Activated CD4-positive, alpha-beta memory T cell treated with anti-CD3 and anti-CD28 coated beads for 36 hours (primary cell): ENCODE results near the gene HNRNPUL1. TPM values are rescaled to one million over a fixed set of nuclear protein-coding genes. Genes with fewer than 3 reads are reported as not detected.
"Not testable (repeated sequence)": the region's sequence is repeated elsewhere in the genome, so short reads cannot be mapped to it uniquely, and the experiment has no call there.

ENCODE experiments used
- CTCF ChIA-PET: fragments of 350-600 bp; sonication (Branson Sonifier 250); formaldehyde crosslinking; loops from one replicate; lab custom pipeline; 2021; ENCODE audit warnings: antibody characterized with exemption, inconsistent platforms; lab: Charles Lee
- POLR2A ChIA-PET: fragments of 350-600 bp; sonication (Branson Sonifier 250); formaldehyde crosslinking; loops from one replicate; lab custom pipeline; 2021; ENCODE audit warnings: antibody characterized with exemption; lab: Charles Lee
- DNase-seq: peaks from one replicate; pipeline ENCODE4 v3.0.0-alpha.2; 2020
- H3K27ac Mint-ChIP-seq: one replicate; pipeline ENCODE4 v1.8.0; 2021; ENCODE audit warnings: mixed read lengths
- H3K27me3 Mint-ChIP-seq: one replicate; pipeline ENCODE4 v1.8.0; 2021; ENCODE audit warnings: mixed read lengths
- H3K36me3 Mint-ChIP-seq: one replicate; pipeline ENCODE4 v1.8.0; 2021; ENCODE audit warnings: mixed read lengths
- H3K4me1 Mint-ChIP-seq: one replicate; pipeline ENCODE4 v1.8.0; 2021; ENCODE audit warnings: low read depth, mixed read lengths
- H3K4me3 Mint-ChIP-seq: one replicate; pipeline ENCODE4 v1.8.0; 2021; ENCODE audit warnings: mild to moderate bottlenecking, mixed read lengths
- H3K9me3 Mint-ChIP-seq: one replicate; pipeline ENCODE4 v1.8.0; 2021; ENCODE audit warnings: mixed read lengths
- intact Hi-C: fragments of 100-400 bp; cut with micrococcal nuclease; formaldehyde crosslinking; loops from one replicate; pipeline ENCODE4 v1.15.1; 2023
- total RNA-seq, 2 experiments: library from RNA; stranded (reverse); gene quantifications; one replicate each; pipeline ENCODE4 v1.2.3, GENCODE V29; 2021

HNRNPUL1 gene
- total RNA-seq, 2 experiments from 2014 or later, result 290 to 295 TPM

GRCh38 chr19:41330946-41331678, 66.9 kb downstream of the HNRNPUL1 start:
- Mint-ChIP-seq H3K27ac (peak overlapping the region; percentile 6), H3K9me3 (no peaks in the 10 kb centered on the region), H3K36me3 (peaks cover 50% of the 10 kb centered on the region), H3K4me1 (peaks cover 54% of the 10 kb centered on the region), H3K27me3 (no peaks in the 10 kb centered on the region), H3K4me3 (no peak overlapping the region)
- CTCF ChIA-PET, result interaction anchor here (1.2 kb wide), 1 partner anchor 20 kb away, joined by 4 read pairs; no protein-coding TSS in a partner anchor
- no peak for DNase-seq
- POLR2A ChIA-PET, result interaction anchor here (1.6 kb wide), 1 partner anchor 21 kb away, joined by 5 read pairs; no protein-coding TSS in a partner anchor
- intact Hi-C loops, result no loop called here

DNA sequence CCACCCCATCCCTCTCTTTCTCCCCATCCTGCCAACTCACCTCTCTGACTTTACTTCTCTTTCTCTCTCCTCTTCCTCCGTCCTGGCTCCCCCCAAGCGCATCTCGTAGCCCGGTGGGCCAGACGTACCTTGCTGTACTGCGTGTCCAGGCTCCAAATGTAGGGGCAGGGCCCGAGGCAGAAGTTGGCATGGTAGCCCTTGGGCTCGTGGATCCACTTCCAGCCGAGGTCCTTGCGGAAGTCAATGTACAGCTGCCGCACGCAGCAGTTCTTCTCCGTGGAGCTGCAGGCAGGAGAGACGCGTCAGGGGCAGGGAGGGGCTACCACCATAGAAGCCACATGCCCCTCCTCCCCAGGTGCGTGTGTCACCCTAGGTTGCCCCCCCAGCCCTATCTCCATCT, 67.8 kb downstream of the HNRNPUL1 start:
- H3K27me3 Mint-ChIP-seq, result no peaks in the 10 kb centered on the region
- ChIA-PET POLR2A (interaction anchor here (1.6 kb wide), 1 partner anchor 20 kb away, joined by 5 read pairs; no protein-coding TSS in a partner anchor), CTCF (interaction anchor here (1.2 kb wide), 1 partner anchor 19 kb away, joined by 4 read pairs; no protein-coding TSS in a partner anchor)
- no peak overlapping the region for H3K4me3 Mint-ChIP-seq
- no peak overlapping the region for H3K27ac Mint-ChIP-seq
- intact Hi-C loops, result no loop called here
- H3K4me1 Mint-ChIP-seq, result peaks cover 45% of the 10 kb centered on the region
- H3K36me3 Mint-ChIP-seq, result peaks cover 48% of the 10 kb centered on the region
- DNase-seq, result no peak
- no peaks in the 10 kb centered on the region for H3K9me3 Mint-ChIP-seq

GRCh38 chr19:41332468-41332867, 68.3 kb downstream of the HNRNPUL1 start:
- no peak for DNase-seq
- intact Hi-C loops, result no loop called here
- Mint-ChIP-seq H3K9me3 (no peaks in the 10 kb centered on the region), H3K27me3 (no peaks in the 10 kb centered on the region), H3K4me1 (peaks cover 44% of the 10 kb centered on the region), H3K4me3 (no peak overlapping the region), H3K36me3 (peaks cover 47% of the 10 kb centered on the region), H3K27ac (no peak overlapping the region)
- POLR2A ChIA-PET, result interaction anchor here (1.6 kb wide), 1 partner anchor 19 kb away, joined by 5 read pairs; no protein-coding TSS in a partner anchor
- CTCF ChIA-PET, result interaction anchor here (1.2 kb wide), 1 partner anchor 19 kb away, joined by 4 read pairs; no protein-coding TSS in a partner anchor

- peak overlapping the region; percentile 62 for H3K27ac Mint-ChIP-seq
- intact Hi-C loops, result no loop called here
- DNase-seq, result no peak
- H3K4me1 Mint-ChIP-seq, result peaks cover 31% of the 10 kb centered on the region
- ChIA-PET CTCF (interaction anchor here (1.2 kb wide), 1 partner anchor 34 kb away, joined by 3 read pairs; no protein-coding TSS in a partner anchor), POLR2A (no interaction called here)
- no peaks in the 10 kb centered on the region for H3K27me3 Mint-ChIP-seq
- no peaks in the 10 kb centered on the region for H3K9me3 Mint-ChIP-seq
- H3K36me3 Mint-ChIP-seq, result peaks cover 41% of the 10 kb centered on the region
- H3K4me3 Mint-ChIP-seq, result no peak overlapping the region
These were observed 70.6 kb downstream of the HNRNPUL1 start for GRCh38 chr19:41334793-41335192.

DNA sequence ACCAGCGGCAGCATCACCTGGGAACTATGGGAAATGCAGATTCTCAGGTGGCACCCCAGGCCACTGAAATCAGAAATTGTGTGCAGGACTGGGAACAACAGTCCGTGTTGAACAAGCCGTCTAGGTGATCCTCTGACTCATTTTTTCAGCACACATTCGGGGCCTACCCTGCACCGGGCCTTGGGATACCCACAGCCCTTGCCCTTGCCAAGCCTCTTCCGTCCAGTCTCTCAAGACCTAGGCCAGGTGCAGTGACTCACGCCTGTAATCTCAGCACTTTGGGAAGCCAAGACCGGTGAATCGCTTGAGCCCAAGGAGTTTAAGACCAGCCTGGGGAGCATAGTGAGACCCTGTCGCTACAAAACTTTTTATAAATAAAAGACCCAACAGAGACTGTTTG, 71.3 kb downstream of the HNRNPUL1 start:
- Mint-ChIP-seq H3K27me3 (no peaks in the 10 kb centered on the region), H3K27ac (no peak overlapping the region), H3K9me3 (no peaks in the 10 kb centered on the region), H3K4me3 (no peak overlapping the region), H3K4me1 (peaks cover 31% of the 10 kb centered on the region), H3K36me3 (peaks cover 40% of the 10 kb centered on the region)
- intact Hi-C loops, result no loop called here
- ChIA-PET POLR2A (no interaction called here), CTCF (interaction anchor here (0.9 kb wide), 1 partner anchor 26 kb away, joined by 3 read pairs; the partner anchor contains the start of gene CCDC97)
- no peak for DNase-seq

GRCh38 chr19:41339936-41340335, 75.8 kb downstream of the HNRNPUL1 start:
- Mint-ChIP-seq H3K36me3 (peaks cover 38% of the 10 kb centered on the region), H3K4me3 (no peak overlapping the region)
- CTCF ChIA-PET, result no interaction called here

DNA sequence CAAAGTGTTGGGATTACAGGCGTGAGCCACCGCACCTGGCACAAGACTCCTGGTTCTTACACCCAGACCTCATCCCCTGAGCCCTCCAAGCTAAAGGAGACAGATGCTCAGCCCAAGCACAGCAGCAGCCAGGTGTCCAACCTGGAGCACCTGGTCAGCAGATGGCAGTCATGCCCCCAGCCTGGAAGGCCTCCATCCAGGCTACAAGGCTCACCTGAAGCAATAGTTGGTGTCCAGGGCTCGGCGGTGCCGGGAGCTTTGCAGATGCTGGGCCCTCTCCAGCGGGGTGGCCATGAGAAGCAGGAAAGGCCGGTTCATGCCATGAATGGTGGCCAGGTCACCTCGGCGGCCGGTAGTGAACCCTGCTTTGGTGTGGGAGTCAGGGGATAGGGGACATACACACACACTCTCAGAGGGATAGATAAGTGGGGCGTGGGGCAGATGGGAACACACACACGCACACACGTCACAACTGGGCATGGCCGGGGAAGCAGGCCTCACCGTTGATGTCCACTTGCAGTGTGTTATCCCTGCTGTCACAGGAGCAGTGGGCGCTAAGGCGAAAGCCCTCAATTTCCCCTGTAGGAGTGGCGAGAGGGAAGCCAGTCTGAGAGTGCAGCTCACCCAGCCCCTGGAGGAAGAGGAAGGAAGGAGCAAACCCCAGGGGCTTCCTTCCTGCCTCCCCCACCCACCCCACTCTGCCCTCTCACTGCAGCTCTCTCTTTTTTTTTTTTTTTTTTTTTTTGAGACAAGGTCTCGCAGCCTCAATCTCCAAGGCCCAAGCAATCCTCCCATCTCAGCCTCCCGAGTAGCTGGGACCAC, 77.7 kb downstream of the HNRNPUL1 start:
- ChIA-PET CTCF (interaction anchor here (0.7 to 1.3 kb wide), 2 partner anchors 10 to 79 kb away, joined by 3 read pairs; no protein-coding TSS in a partner anchor), POLR2A (interaction anchor here (0.7 to 1.2 kb wide), 2 partner anchors 15 to 38 kb away, joined by 3 to 4 read pairs; no protein-coding TSS in a partner anchor)
- no peak for DNase-seq
- Mint-ChIP-seq H3K27ac (peak overlapping the region; percentile 45), H3K27me3 (no peaks in the 10 kb centered on the region), H3K36me3 (peaks cover 41% of the 10 kb centered on the region), H3K4me3 (no peak overlapping the region), H3K9me3 (no peaks in the 10 kb centered on the region), H3K4me1 (peaks cover 25% of the 10 kb centered on the region)
- intact Hi-C loops, result no loop called here

More at GRCh38 chr19:41339936-41340335, 75.8 kb downstream of the HNRNPUL1 start:
- no peak for DNase-seq
- no peaks in the 10 kb centered on the region for H3K9me3 Mint-ChIP-seq
- POLR2A ChIA-PET, result no interaction called here
- intact Hi-C loops, result no loop called here
- H3K4me1 Mint-ChIP-seq, result peaks cover 29% of the 10 kb centered on the region
- no peak overlapping the region for H3K27ac Mint-ChIP-seq
- no peaks in the 10 kb centered on the region for H3K27me3 Mint-ChIP-seq

- ChIA-PET CTCF (interaction anchor here (0.9 to 1.1 kb wide), 2 partner anchors 8 to 95 kb away, joined by 3 read pairs; no protein-coding TSS in a partner anchor), POLR2A (no interaction called here)
- Mint-ChIP-seq H3K27me3 (no peaks in the 10 kb centered on the region), H3K9me3 (no peaks in the 10 kb centered on the region), H3K27ac (peak overlapping the region; percentile 1), H3K36me3 (peaks cover 48% of the 10 kb centered on the region), H3K4me3 (no peak overlapping the region), H3K4me1 (peaks cover 31% of the 10 kb centered on the region)
- intact Hi-C loops, result no loop called here
- no peak for DNase-seq
These were observed 80.0 kb downstream of the HNRNPUL1 start for GRCh38 chr19:41344162-41344561.

DNA sequence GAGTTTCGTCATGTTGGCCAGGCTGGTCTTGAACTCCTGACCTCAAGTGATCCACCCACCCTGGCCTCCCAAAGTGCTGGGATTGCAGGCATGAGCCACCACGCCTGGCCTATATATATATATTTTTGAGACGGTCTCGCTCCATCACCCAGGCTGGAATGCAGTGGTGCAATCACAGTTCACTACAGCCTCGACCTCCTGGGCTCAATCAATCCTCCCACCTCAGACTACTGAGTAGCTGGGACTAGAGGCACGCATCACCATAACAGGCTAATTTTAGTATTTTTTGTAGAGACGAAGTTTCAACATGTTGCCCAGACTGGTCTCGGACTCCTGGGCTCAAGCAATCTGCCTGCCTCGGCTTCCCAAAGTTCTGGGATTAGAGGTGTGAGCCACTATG, 82.7 kb downstream of the HNRNPUL1 start:
- H3K9me3 Mint-ChIP-seq, DNase-seq, intact Hi-C loops, H3K27ac Mint-ChIP-seq, H3K4me3 Mint-ChIP-seq, CTCF ChIA-PET, H3K27me3 Mint-ChIP-seq: not testable (repeated sequence)
- peaks cover 49% of the 10 kb centered on the region for H3K36me3 Mint-ChIP-seq
- peaks cover 40% of the 10 kb centered on the region for H3K4me1 Mint-ChIP-seq
- POLR2A ChIA-PET, result interaction anchor here (0.8 kb wide), 1 partner anchor 11 kb away, joined by 6 read pairs; no protein-coding TSS in a partner anchor

DNA sequence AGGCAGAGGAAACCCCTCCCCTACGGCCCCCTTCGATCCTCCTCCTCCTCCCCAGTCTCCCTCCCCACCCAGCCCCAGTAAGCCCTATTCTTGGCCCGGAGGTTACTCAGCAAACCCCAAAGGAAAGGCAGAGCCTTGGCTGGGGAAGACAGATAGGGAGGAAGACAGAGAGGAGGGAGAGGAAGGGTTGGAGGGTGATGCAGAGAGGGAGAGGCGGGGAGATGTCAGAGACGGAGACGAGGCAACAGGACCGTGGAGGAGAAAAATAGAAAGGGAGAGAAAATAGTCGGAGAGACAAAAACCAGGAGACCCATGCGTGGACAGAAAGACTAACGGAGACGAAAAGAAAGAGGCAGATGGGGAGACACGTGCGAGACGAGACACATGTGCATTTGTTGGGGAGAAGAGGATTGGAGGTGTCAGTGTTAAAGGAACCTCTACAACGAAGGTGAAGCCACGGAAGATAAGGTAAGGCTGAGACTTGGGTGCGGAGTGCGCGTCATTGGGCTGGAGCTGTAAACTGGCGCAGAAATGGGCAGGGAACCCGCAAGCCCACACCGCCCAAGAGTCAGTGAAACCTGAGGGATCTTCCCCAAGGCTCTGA, 86.7 kb downstream of the HNRNPUL1 start:
- Mint-ChIP-seq H3K36me3 (peaks cover 39% of the 10 kb centered on the region), H3K9me3 (no peaks in the 10 kb centered on the region), H3K4me1 (peaks cover 36% of the 10 kb centered on the region), H3K27ac (peak overlapping the region; percentile 94), H3K27me3 (no peaks in the 10 kb centered on the region), H3K4me3 (peak overlapping the region; percentile 95)
- POLR2A ChIA-PET, result interaction anchor here (0.6 to 6.6 kb wide), 10 partner anchors 13 to 198 kb away, joined by 3 to 43 read pairs (median 6); partner anchors contain the start of genes B9D2 and HNRNPUL1
- peak; percentile 23 for DNase-seq
- CTCF ChIA-PET, result interaction anchor here (1.0 to 6.1 kb wide), 11 partner anchors 14 to 246 kb away, joined by 3 to 69 read pairs (median 6); partner anchors contain the start of gene B9D2
- intact Hi-C loops, result loop anchor here (1.0 to 5.0 kb wide), 3 partner anchors 24 to 196 kb away; no protein-coding TSS in a partner anchor
